ENCODE measurements around the gene GTPBP3.

- no peak for TF ChIP-seq POLR2A (IDR thresholded peaks at IDR 0.05)
- no peak for TF ChIP-seq CTCF (IDR thresholded peaks at IDR 0.05 in 4 of 5, conservative IDR thresholded peaks at IDR 0.05 in 1 of 5)
Measured at GRCh38 chr19:17294051-17294891, 43.1 kb upstream of the GTPBP3 start.
